Upper lobe of left lung (tissue), 6 donors: Measurements from ENCODE around the gene SLC23A2. TPM values are rescaled to one million over a fixed set of nuclear protein-coding genes. Genes with fewer than 3 reads are reported as not detected.
"Not testable (repeated sequence)": the region's sequence is repeated elsewhere in the genome, so short reads cannot be mapped to it uniquely, and the experiment has no call there.

Experiments
- ATAC-seq, 2 donors: fragments of 200-7000 bp; cut with Tn5 transposase; one replicate each; pipeline ENCODE4 v1.9.1; 2022; ENCODE audit warnings: mild to moderate bottlenecking in 2 of 2, moderate library complexity in 2 of 2; ENCODE audit not compliant: low FRiP score in 2 of 2
- DNase-seq, 2 donors: peaks; one replicate each; pipeline ENCODE4 v3.0.0-alpha.2; 2019 to 2020
- H3K27ac ChIP-seq, 4 donors: fragments of 200-600 bp; sonication (generic); one replicate each; pipeline ENCODE4 v1.5.1; 2016 to 2019
- H3K27me3 ChIP-seq, 4 donors: fragments of 200-600 bp; sonication (generic); one replicate each; pipeline ENCODE4 v1.5.1; 2017 to 2019
- H3K36me3 ChIP-seq, 4 donors: fragments of 200-600 bp; sonication (generic); one replicate each; pipeline ENCODE4 v1.5.1; 2016 to 2019
- H3K4me1 ChIP-seq, 4 donors: fragments of 200-600 bp; sonication (generic); one replicate each; pipeline ENCODE4 v1.5.1; 2018 to 2019
- H3K4me3 ChIP-seq, 4 donors: fragments of 200-600 bp; sonication (generic); one replicate each; pipeline ENCODE4 v1.5.1; 2017 to 2019; ENCODE audit warnings: mild to moderate bottlenecking in 2 of 4, moderate library complexity in 1 of 4
- H3K9me3 ChIP-seq, 4 donors: fragments of 200-600 bp; sonication (generic); one replicate each; pipeline ENCODE4 v1.5.1; 2018 to 2019
- CTCF ChIP-seq, 6 experiments: fragments of 450-650 bp in 4 of 6; fragments of 200-600 bp in 2 of 6; sonication (generic) in 2 of 6; IDR thresholded peaks; one replicate each; pipeline ENCODE4 v1.5.1; 2016 to 2019; ENCODE audit warnings: antibody characterized with exemption in 6 of 6
- EP300 ChIP-seq, 4 donors: sonication (generic); formaldehyde crosslinking; IDR thresholded peaks; one replicate each; pipeline ENCODE4 v1.5.1; 2017; ENCODE audit warnings: antibody characterized with exemption in 4 of 4, control low read depth in 2 of 4
- POLR2A ChIP-seq, 4 donors: fragments of 450-650 bp; IDR thresholded peaks; one replicate each; pipeline ENCODE4 v1.5.1; 2016 to 2017; ENCODE audit warnings: antibody characterized with exemption in 4 of 4, mild to moderate bottlenecking in 2 of 4
- POLR2AphosphoS5 ChIP-seq, 2 donors: sonication (generic); formaldehyde crosslinking; IDR thresholded peaks; one replicate each; pipeline ENCODE4 v1.5.1; 2017; ENCODE audit warnings: antibody characterized with exemption in 2 of 2
- WGBS, 2 donors: methylation state at CpG; one replicate each; pipeline ENCODE4 v1.1.5; 2017 to 2018; 5-methylcytosine and 5-hydroxymethylcytosine counted together
- total RNA-seq, 6 donors: library from RNA; depleted of rRNA in 4 of 6; stranded (reverse); fragments of >200 nt in 4 of 6; gene quantifications; one replicate each; pipeline versions ENCODE4 v1.1.0 to v1.2.1, GENCODE V29; 2016 to 2021
- donor health status: DM: no; HTN: no; CAD: no; lungs with moderate emphysema.
- donor health status: DM: no; HTN: yes; CAD: no; lungs with severe emphysema.

SLC23A2 gene
- total RNA-seq, 6 donors from 2014 or later, result 13.1 to 26.2 (median 19.2) TPM

GRCh38 chr20:4883051-4883450 lies 118.3 kb downstream of the SLC23A2 start:
- Histone ChIP-seq H3K4me1 (no peaks in the 10 kb centered on the region), H3K27ac (no peak overlapping the region), H3K9me3 (no peaks in the 10 kb centered on the region), H3K36me3 (peaks cover 0 to 32% (median 15%) of the 10 kb centered on the region in 4 donors), H3K4me3 (no peak overlapping the region), H3K27me3 (no peaks in the 10 kb centered on the region)
- DNase-seq (no peak), ATAC-seq (no peak)
- TF ChIP-seq CTCF (IDR thresholded peaks at IDR 0.05), result no peak
- TF ChIP-seq EP300 (IDR thresholded peaks at IDR 0.05), result no peak
- no peak for TF ChIP-seq POLR2AphosphoS5 (IDR thresholded peaks at IDR 0.05)
- TF ChIP-seq POLR2A (IDR thresholded peaks at IDR 0.05), result no peak
- 78% methylated on average over 3 of the region's 3 CpGs for WGBS, 2 donors

- WGBS, 2 donors, result 78 to 85% methylated on average over 9 of the region's 9 CpGs
- TF ChIP-seq POLR2AphosphoS5 (IDR thresholded peaks at IDR 0.05), result no peak
- TF ChIP-seq POLR2A (IDR thresholded peaks at IDR 0.05), result no peak
- TF ChIP-seq EP300 (IDR thresholded peaks at IDR 0.05), result no peak
These were observed 120.1 kb downstream of the SLC23A2 start for GRCh38 chr20:4881006-4881730.

GRCh38 chr20:4880051-4880450 lies 121.3 kb downstream of the SLC23A2 start:
- no peak overlapping the region for H3K27ac ChIP-seq
- TF ChIP-seq EP300 (IDR thresholded peaks at IDR 0.05) (no peak), POLR2AphosphoS5 (IDR thresholded peaks at IDR 0.05) (no peak), CTCF (IDR thresholded peaks at IDR 0.05) (no peak), POLR2A (IDR thresholded peaks at IDR 0.05) (no peak)
- H3K4me1 ChIP-seq, result no peaks in the 10 kb centered on the region
- peaks cover 0 to 32% (median 11%) of the 10 kb centered on the region in 4 donors for H3K36me3 ChIP-seq
- ATAC-seq (no peak), DNase-seq (no peak)
- H3K9me3 ChIP-seq, result no peaks in the 10 kb centered on the region
- no peak overlapping the region for H3K4me3 ChIP-seq
- WGBS, 2 donors, result 64 to 65% methylated on average over 5 of the region's 5 CpGs
- no peaks in the 10 kb centered on the region for H3K27me3 ChIP-seq

More at GRCh38 chr20:4881006-4881730, 120.1 kb downstream of the SLC23A2 start:
- H3K4me1 ChIP-seq, result no peaks in the 10 kb centered on the region
- H3K4me3 ChIP-seq, result no peak overlapping the region
- H3K9me3 ChIP-seq, result no peaks in the 10 kb centered on the region
- peaks cover 0 to 25% (median 11%) of the 10 kb centered on the region in 4 donors for H3K36me3 ChIP-seq
- DNase-seq, result no peak
- no peaks in the 10 kb centered on the region for H3K27me3 ChIP-seq
- ATAC-seq, result no peak
- no peak overlapping the region for H3K27ac ChIP-seq

- not testable (repeated sequence) for DNase-seq, H3K9me3 ChIP-seq, H3K27me3 ChIP-seq, H3K4me1 ChIP-seq, H3K4me3 ChIP-seq, H3K27ac ChIP-seq, ATAC-seq
- peaks cover 0 to 37% (median 16%) of the 10 kb centered on the region in 4 donors for H3K36me3 ChIP-seq
- WGBS, 2 donors, result 77 to 85% methylated on average over 5 of the region's 5 CpGs
These were observed 123.2 kb downstream of the SLC23A2 start for GRCh38 chr20:4878099-4878498.

GRCh38 chr20:4876731-4877130 lies 124.6 kb downstream of the SLC23A2 start:
- WGBS, 2 donors, result 95 to 96% methylated on average over 5 of the region's 5 CpGs
- H3K36me3 ChIP-seq, result peaks cover 0 to 46% (median 20%) of the 10 kb centered on the region in 4 donors
- no peak for ATAC-seq

More at GRCh38 chr20:4876731-4877130, 124.6 kb downstream of the SLC23A2 start:
- DNase-seq, result no peak
- Histone ChIP-seq H3K27ac (no peak overlapping the region), H3K27me3 (no peaks in the 10 kb centered on the region), H3K9me3 (no peaks in the 10 kb centered on the region), H3K4me1 (no peaks in the 10 kb centered on the region), H3K4me3 (no peak overlapping the region)
- TF ChIP-seq EP300 (IDR thresholded peaks at IDR 0.05) (no peak), POLR2A (IDR thresholded peaks at IDR 0.05) (no peak), POLR2AphosphoS5 (IDR thresholded peaks at IDR 0.05) (no peak), CTCF (IDR thresholded peaks at IDR 0.05) (no peak)
